NCI-H1092 (cell line): ENCODE results near the gene LONP2.
"Not testable (repeated sequence)": the region's sequence is repeated elsewhere in the genome, so short reads cannot be mapped to it uniquely, and the experiment has no call there.

Source experiments
- DNase-seq: peaks from one replicate; lab custom pipeline; 2025; lab: John Stamatoyannopoulos, UW

Gene LONP2

GRCh38 chr16:48291303-48291702 lies 47.2 kb downstream of the LONP2 start:
- DNase-seq = no peak

- DNase-seq = no peak
These were observed 47.7 kb downstream of the LONP2 start for GRCh38 chr16:48291754-48292153.

- no peak for DNase-seq
These were observed 48.4 kb downstream of the LONP2 start for GRCh38 chr16:48292452-48292851.

GRCh38 chr16:48294724-48295123 lies 50.6 kb downstream of the LONP2 start:
- DNase-seq = no peak

GRCh38 chr16:48295488-48296281 lies 51.6 kb downstream of the LONP2 start:
- DNase-seq = no peak

GRCh38 chr16:48299471-48299870 lies 55.4 kb downstream of the LONP2 start:
- DNase-seq = no peak

GRCh38 chr16:48300391-48300856 lies 56.3 kb downstream of the LONP2 start:
- no peak for DNase-seq

GRCh38 chr16:48308535-48308934 lies 64.4 kb downstream of the LONP2 start:
- DNase-seq = no peak

GRCh38 chr16:48310908-48311641 lies 67.0 kb downstream of the LONP2 start:
- no peak for DNase-seq

- not testable (repeated sequence) for DNase-seq
These were observed 69.8 kb downstream of the LONP2 start for GRCh38 chr16:48313905-48314304.

GRCh38 chr16:48317026-48317425 lies 72.9 kb downstream of the LONP2 start:
- no peak for DNase-seq

GRCh38 chr16:48317614-48318315 lies 73.7 kb downstream of the LONP2 start:
- DNase-seq = no peak

GRCh38 chr16:48318630-48319029 lies 74.5 kb downstream of the LONP2 start:
- DNase-seq = no peak

GRCh38 chr16:48321317-48322036 lies 77.4 kb downstream of the LONP2 start:
- DNase-seq = no peak

- no peak for DNase-seq
These were observed 80.0 kb downstream of the LONP2 start for GRCh38 chr16:48323783-48324775.

GRCh38 chr16:48326915-48327314 lies 82.8 kb downstream of the LONP2 start:
- DNase-seq = no peak

GRCh38 chr16:48329138-48329537 lies 85.0 kb downstream of the LONP2 start:
- no peak for DNase-seq

GRCh38 chr16:48330189-48330840 lies 86.2 kb downstream of the LONP2 start:
- DNase-seq = no peak

- DNase-seq = no peak
These were observed 86.7 kb downstream of the LONP2 start for GRCh38 chr16:48330841-48331192.

- no peak for DNase-seq
These were observed 88.9 kb downstream of the LONP2 start for GRCh38 chr16:48332978-48333377.
